Stimulated activated CD4-positive, alpha-beta T cell treated with anti-CD3 and anti-CD28 coated beads, Interleukin-12 subunit alpha, Interleukin-12 subunit beta, amount 100 ng/mL, for 4 hours (primary cell): ENCODE measurements around the gene SUMF1.

Experiments
- DNase-seq: peaks from one replicate; pipeline ENCODE4 v3.0.0-alpha.2; 2020

Gene SUMF1

GRCh38 chr3:4466741-4467521, at the start of gene SUMF1:
Gene SUMF1, minus strand, starts transcription at chr3:4467269. Its CDS starts 24 bp downstream, at chr3:4467245.
- peak; percentile 69 for DNase-seq

- DNase-seq: no peak
Observed at GRCh38 chr3:4515916-4516579, 49.0 kb upstream of the SUMF1 start.

GRCh38 chr3:4514916-4515315, 47.8 kb upstream of the SUMF1 start:
- no peak for DNase-seq

GRCh38 chr3:4514321-4514720, 47.3 kb upstream of the SUMF1 start:
- no peak for DNase-seq

GRCh38 chr3:4512895-4513616, 46.0 kb upstream of the SUMF1 start:
- no peak for DNase-seq

GRCh38 chr3:4511491-4512262, 44.6 kb upstream of the SUMF1 start:
- DNase-seq: no peak

GRCh38 chr3:4509983-4510755, 43.1 kb upstream of the SUMF1 start:
- no peak for DNase-seq

- DNase-seq: no peak
Observed at GRCh38 chr3:4509043-4509442, 42.0 kb upstream of the SUMF1 start.

GRCh38 chr3:4508048-4508981, 41.2 kb upstream of the SUMF1 start:
- no peak for DNase-seq

- DNase-seq: no peak
Observed at GRCh38 chr3:4507024-4507596, 40.0 kb upstream of the SUMF1 start.

- DNase-seq: no peak
Observed at GRCh38 chr3:4506559-4507023, 39.5 kb upstream of the SUMF1 start.

- no peak for DNase-seq
Observed at GRCh38 chr3:4505688-4506558, 38.9 kb upstream of the SUMF1 start.

GRCh38 chr3:4504340-4505261, 37.5 kb upstream of the SUMF1 start:
- DNase-seq: no peak

- DNase-seq: no peak
Observed at GRCh38 chr3:4503050-4503449, 36.0 kb upstream of the SUMF1 start.

GRCh38 chr3:4501927-4502326, 34.9 kb upstream of the SUMF1 start:
- no peak for DNase-seq

- no peak for DNase-seq
Observed at GRCh38 chr3:4501437-4501836, 34.4 kb upstream of the SUMF1 start.

- DNase-seq: no peak
Observed at GRCh38 chr3:4498446-4498845, 31.4 kb upstream of the SUMF1 start.

GRCh38 chr3:4497843-4498324, 30.8 kb upstream of the SUMF1 start:
- no peak for DNase-seq
